Jurkat, Clone E6-1 (cell line): ENCODE results near the gene UBFD1. TPM values are rescaled to one million over a fixed set of nuclear protein-coding genes. Genes with fewer than 3 reads are reported as not detected.
"Not testable (repeated sequence)": the region's sequence is repeated elsewhere in the genome, so short reads cannot be mapped to it uniquely, and the experiment has no call there.

Experiments
- DNase-seq: peaks from one replicate; pipeline ENCODE4 v3.0.0-alpha.2; 2011; ENCODE audit warnings: low read depth, low spot score
- H3K4me3 ChIP-seq: 2 replicates; pipeline ENCODE4 v1.5.1; 2011; ENCODE audit warnings: mild to moderate bottlenecking, low read length, control low read depth, moderate library complexity
- polyA plus RNA-seq: library from polyadenylated mRNA; unstranded; fragments of >200 nt; gene quantifications from one replicate; pipeline ENCODE4 v1.2.1, GENCODE V29; 2012; ENCODE audit warnings: missing spikeins; ENCODE audit not compliant: insufficient read length, insufficient read depth

UBFD1 gene, protein sequence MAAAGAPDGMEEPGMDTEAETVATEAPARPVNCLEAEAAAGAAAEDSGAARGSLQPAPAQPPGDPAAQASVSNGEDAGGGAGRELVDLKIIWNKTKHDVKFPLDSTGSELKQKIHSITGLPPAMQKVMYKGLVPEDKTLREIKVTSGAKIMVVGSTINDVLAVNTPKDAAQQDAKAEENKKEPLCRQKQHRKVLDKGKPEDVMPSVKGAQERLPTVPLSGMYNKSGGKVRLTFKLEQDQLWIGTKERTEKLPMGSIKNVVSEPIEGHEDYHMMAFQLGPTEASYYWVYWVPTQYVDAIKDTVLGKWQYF
- polyA plus RNA-seq = 30.1 TPM

DNA sequence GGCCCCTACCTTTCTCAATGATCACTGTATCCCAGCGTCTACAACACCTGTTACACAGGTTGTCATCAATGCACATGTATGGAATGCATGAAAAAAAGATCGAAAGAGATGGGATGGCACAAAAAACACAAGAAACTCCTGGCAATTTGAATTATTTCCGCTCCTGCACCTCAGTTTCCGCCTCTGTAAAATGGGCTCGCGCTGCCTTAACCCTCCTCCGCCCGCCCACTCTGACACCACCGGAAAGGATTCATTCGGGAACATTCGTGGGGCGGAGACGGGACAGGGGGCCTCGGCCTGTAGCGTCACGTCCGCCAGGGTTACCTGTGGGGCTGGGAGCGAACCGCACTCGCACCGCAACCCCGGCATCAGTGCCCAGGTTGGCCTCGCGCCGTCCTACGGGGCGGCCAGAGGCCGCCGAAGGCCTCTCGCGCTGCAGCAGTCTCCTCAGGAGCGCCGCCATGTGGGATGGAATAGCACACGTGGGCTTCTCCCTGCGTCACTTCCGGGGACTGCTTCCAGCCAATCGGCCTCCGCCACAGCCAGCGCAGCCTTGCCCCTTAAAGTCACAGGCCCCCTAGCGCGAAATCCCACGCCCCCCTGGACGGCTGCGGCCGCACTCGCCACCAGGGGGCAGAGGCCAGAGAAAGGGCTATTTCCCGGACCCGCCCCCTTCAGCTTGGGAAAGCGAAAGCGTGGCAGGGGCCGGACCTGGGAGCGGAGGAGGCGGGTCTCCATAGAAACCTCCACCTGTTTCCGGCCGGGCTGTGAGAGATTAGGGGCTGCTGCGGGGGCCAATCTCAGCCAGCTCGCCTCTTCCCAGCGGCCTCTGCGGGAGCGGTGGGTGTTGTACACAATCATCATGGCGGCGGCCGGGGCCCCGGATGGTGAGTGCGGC, at the start of gene UBFD1, which contains the start of gene EARS2:
Gene UBFD1 (plus strand): TSS at position 847 of the 898 bp plus-strand sequence. CDS start 16 bp downstream, at position 863.
Gene EARS2 (minus strand): TSS at position 470 of the 898 bp plus-strand sequence. CDS start 7 bp downstream, at position 463.
- peak; percentile 97 for DNase-seq

DNA sequence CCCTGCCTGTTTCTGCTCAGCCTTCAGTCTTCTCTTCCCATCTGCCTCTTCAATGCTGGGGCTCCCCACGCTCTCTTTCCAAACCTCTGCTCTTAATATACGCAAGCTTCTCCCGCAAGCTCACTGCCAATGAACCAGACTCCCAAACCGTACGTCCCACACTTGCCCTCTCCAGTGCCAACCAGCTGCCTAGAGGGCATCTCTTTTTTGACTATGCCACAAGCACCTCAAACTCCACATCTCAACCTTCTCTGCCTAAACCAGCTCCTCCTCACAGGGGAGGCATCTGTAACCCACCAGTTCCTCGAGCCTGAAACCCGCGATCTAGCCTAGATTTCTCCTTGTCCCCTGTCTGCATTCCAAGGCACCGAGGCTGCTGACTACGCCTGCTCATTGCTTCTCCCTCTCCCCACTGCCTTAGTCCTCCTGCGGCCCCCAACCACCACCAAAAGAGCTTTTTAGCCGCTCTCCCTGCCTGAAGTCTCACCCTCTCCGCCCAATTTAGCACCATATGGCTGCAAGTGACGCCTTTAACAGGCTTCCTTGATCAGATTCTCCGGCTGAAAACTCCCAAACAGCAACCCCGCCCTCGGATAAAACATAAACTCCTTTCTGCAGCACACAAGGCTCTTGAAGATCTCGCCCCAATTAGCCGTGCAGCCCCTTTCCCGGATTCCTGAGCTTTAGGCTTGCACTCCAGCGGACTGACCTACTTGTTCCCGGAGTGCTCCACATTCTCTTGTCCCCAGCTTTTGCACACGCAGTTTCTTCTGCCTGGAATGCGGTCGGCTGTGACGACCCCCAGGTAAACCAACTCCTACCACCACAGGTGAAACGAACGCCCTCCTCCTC, 48.7 kb upstream of the UBFD1 start:
- no peak for DNase-seq
- peak overlapping the region; percentile 53; the same call in 1 of the 2 replicates for H3K4me3 ChIP-seq

More for the DNA sequence above, at the start of gene UBFD1, which contains the start of gene EARS2:
- peak within 1 kb of the TSS; percentile 91 for H3K4me3 ChIP-seq

DNA sequence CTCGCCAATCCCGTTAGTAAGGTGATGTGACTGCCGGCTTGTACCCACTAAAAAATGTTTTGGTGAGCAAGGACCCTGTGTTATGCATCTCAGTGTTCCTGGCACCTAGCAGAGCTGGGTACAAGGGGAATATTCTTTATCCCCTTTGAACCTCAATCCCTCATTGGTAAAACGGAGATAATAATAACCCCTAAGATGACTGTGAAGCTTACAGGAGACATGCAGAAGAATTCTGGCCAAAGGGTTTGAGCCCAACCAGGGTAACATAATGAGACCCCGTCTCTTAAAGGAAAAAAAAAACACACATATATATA, 48.1 kb upstream of the UBFD1 start:
- H3K4me3 ChIP-seq = peak overlapping the region; percentile 53
- DNase-seq = no peak

DNA sequence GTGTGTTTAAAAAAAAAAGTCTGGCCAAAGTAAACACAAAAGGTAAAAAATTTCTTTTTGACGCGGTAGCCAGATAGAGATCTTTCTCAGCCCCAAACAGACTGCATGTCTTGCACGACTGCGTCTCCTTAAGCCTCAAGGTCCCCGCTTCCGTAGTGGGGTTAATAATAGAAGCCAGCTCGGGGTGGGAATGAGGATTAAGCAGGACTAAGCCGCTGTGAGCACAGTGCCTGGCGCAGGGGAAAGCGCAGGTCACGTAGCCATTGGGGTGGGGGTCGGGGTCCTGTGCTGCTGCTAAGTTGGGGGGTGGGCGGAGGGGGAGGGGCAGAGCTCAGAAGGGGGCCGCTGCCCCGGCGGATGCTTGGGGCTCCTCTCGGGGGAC, 47.8 kb upstream of the UBFD1 start:
- H3K4me3 ChIP-seq = peak overlapping the region; percentile 53
- DNase-seq = no peak

DNA sequence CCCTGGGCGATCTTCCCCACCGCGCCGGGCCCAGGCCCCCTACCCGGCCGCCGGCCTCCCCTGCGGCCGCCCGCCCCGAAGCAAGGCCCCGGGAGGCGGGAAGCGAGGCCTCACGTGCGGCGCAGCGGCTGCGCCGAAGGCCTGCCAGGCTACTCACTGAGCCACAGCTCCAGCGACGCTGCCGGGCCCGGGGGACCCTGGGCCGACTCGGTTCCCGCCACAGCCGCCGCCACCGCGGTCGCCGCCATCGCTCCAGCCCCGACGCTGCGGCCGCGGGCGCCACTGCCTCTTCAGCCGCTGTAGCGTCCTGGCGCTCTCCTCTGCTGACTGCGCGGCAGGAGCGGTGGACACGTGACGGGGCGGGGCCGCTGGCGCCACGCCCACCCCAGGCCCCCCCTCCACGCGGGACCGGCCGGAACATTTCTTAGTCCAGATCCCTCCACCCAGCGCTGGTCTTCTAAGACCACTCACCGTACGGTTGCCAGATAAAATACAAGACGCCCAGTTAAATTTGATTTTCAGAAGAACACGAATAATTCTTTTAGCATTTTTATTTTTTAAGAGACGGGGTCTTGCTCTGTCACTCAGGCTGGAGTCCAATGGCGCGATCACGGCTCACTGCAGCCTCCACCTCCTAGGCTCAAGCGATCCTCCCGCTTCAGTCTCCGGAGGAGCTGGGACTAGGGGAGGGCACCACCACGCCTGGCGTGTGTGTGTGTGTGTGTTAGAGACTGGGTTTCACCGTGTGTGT, 47.2 kb upstream of the UBFD1 start, which contains the start of gene GGA2:
Gene GGA2 (minus strand): TSS at position 331 of the 751 bp plus-strand sequence. CDS start 83 bp downstream, at position 248.
- DNase-seq = peak; percentile 22
- peak within 1 kb of the TSS; percentile 53 for H3K4me3 ChIP-seq

DNA sequence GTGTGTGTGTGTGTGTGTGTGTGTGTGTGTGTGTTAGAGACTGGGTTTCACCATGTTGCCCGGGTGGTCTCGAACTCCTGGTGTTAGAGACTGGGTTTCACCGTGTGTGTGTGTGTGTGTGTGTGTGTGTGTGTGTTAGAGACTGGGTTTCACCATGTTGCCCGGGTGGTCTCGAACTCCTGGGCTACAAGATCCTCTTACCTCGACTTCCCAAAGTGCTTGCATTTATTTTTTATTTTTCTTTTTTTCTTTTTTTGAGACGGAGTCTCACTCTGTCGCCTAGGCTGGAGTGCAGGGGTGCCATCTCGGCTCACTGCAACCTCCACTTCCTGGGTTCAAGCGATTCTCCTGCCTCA, 46.6 kb upstream of the UBFD1 start:
- H3K4me3 ChIP-seq, DNase-seq: not testable (repeated sequence)

DNA sequence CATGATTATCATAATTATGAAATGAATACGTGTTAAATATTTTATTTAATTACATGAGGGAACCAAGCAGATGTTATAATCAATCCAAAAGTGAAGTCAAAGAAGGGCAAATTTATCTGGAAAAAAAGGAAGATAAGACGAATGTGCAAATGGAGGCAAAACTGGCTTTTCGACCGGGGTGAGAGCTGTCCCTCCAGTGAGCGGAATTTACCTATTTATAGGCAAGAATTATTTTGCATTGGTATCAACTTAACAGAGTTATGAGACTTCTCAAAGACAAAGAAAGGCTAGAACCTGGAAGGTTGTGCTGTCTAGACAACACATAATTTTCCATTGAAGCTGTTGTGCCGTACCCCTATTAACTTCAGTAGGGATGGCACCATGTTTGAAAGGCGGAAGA, 45.8 kb upstream of the UBFD1 start:
- no peak for DNase-seq
- no peak overlapping the region for H3K4me3 ChIP-seq

DNA sequence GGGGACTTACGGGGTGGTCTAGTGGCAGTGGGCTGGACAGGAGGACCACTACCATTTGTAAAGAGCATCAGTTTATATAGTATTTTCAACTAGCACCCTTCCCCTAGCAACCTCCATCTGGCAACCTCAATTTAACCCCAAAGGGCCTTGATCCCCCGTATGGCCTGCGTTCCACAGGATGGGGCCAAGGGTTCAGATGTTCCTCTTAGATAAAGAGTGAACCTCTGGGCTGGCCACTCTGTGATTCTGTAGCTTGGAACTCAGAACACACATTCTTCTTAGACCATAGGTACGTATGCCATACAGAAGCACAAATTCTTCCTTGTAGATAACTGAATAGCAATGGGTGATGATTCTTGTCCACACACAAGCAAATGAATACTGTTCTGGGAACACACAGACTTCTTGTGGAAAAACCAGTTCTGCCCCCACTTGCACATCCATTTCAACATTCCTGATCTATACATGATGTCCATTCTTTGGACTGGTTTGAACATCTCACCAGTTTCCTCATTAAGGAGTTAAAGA, 45.3 kb upstream of the UBFD1 start:
- no peak overlapping the region for H3K4me3 ChIP-seq
- no peak for DNase-seq

DNA sequence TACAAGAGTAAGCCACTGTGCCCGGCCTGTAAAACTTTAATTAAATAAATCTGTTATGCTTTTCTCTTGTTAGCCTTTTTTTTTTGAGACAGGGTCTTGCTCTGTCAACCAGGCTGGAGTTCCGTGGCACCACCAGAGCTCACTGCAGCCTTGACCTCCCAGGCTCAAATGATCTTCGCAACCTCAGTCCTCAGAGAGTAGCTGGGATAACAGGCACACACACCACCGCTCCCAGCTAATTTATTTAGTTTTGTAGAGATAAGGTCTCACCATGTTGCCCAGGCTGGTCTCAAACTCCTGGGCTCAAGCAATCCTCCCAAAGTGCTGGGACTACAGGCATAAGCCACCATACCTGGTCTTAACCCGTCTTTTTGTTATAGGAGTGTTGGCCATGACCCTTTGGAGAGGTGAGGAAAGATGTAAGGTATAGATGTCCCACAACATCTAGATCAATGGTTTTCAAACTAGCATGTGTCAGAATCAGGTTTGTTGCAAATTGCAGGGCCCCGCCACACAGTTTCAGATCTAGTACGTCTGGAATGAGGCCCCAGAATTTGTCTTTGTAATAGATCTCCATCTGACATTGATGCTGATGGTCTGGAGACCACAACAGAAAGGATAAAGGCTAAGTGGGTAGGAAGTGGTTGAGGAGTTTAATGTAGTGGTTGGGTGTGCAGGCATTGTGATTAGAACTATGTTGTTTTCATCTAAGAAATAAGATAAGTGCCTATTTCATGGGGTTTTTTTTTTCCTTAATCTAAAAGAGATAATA, 43.0 kb upstream of the UBFD1 start:
- H3K4me3 ChIP-seq = no peak overlapping the region
- peak; percentile 94 for DNase-seq

DNA sequence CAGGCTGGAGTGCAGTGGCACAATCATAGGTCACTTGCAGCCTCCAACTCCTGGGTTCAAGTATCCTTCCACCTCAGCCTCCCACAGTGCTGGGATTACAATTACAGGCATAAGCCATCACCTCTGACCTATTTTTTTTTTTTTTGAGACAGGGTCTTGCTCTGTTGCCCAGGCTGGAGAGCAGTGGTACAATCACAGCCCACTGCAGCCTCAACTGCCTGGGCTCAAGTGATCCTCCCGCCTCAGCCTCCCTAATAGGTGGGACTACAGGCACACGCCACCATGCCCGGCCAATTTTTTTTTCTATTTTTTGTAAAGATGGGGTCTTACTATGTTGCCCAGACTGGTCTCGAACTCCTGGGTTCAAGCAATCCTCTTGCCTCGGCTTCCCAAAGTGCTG, 41.6 kb upstream of the UBFD1 start:
- DNase-seq = no peak
- H3K4me3 ChIP-seq = no peak overlapping the region

DNA sequence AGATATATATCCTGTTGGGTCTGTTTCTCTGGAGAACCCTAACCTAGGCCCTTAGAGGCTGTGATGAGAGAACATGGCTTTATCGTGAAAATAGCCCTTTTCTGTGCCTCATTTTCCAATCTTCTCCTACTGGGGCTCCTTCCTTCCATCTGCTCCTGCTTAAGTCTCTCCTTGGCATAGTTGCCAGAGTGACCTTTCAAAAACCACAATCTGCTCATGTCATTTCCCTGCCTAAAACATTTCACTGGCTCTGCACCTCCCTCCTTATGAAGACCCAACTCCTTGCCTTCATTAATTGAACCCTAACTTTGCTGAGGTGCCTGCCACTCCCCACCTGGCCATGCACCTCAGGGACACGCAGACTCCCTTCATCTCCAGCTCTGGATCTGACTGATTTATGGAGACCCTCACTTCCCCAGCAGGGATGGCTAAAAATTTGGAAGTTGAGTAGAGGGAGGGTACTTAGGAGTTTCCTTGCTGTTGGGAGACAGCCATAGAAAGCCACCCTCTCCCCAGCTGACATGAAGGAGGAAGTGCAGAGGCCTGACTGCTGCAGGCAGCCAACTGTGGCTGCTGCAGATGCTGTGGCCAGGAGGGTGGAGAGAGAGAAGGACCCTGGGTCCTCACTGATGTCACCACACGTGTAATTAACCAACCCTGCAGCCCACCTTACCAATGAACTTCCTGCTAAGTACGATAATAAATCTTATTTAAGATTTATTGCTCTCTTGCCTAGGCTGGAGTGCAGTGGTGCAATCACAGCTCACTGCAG, 41.0 kb upstream of the UBFD1 start:
- DNase-seq = no peak

DNA sequence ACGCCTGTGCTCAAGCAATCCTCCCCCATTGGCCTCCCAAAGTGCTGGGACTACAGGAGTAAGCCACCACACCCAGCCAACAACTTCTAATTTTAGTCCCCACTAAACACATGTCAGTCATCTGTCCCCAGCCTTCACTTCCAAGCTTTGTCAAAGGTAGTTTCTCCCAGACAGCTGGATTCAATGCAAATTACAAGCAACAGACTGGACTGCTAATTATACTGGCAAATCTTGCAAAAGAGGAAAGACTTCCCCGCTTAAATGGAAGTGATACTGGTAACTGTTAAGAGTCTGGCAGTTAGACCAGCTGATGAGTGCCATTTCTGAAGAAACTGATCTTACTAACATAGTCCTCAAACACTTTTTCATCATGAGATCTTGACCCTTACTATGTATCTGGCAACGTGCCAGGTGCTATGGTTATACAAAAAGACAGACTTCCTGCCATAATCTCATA, 39.1 kb upstream of the UBFD1 start:
- DNase-seq = no peak
- no peak overlapping the region for H3K4me3 ChIP-seq

More for the DNA sequence above, 41.0 kb upstream of the UBFD1 start:
- H3K4me3 ChIP-seq = no peak overlapping the region

DNA sequence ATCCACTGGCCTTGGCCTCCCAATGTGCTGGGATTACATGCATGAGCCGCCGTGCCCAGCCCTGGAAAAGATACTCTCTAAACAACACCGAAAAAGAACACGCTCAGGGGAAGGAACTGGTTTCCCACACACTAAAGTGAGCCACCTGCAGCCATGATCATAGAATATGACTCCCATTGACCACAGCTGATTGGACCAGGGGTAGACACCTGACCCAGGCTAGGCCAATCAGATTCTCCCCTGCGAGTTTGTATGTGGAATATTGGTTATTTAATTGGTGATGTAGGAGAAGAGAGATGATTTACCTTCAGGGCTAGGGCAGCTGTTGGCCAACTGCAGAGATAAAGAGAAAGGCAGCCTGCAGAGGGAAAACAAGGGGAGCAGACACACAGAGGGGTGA, 38.2 kb upstream of the UBFD1 start:
- DNase-seq = peak; percentile 12
- no peak overlapping the region for H3K4me3 ChIP-seq

DNA sequence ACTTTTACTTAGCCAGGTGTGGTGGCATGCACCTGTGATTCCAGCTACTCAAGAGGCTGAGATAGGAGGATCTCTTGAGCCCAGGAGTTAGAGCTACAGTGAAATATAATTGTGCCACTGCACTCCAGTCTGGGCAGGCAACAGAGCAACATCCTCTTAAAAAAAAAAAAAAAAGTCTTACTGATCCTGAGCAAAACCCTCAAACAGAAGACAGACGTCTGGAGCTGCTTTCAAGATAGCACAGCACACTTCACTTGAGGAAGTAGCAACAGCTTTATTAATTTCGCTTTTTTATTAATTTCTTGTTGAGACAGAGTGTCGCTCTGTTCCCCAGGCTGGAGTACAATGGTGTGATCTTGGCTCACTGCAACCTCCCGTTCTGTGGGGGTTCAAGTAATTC, 37.0 kb upstream of the UBFD1 start:
- H3K4me3 ChIP-seq = no peak overlapping the region
- no peak for DNase-seq

DNA sequence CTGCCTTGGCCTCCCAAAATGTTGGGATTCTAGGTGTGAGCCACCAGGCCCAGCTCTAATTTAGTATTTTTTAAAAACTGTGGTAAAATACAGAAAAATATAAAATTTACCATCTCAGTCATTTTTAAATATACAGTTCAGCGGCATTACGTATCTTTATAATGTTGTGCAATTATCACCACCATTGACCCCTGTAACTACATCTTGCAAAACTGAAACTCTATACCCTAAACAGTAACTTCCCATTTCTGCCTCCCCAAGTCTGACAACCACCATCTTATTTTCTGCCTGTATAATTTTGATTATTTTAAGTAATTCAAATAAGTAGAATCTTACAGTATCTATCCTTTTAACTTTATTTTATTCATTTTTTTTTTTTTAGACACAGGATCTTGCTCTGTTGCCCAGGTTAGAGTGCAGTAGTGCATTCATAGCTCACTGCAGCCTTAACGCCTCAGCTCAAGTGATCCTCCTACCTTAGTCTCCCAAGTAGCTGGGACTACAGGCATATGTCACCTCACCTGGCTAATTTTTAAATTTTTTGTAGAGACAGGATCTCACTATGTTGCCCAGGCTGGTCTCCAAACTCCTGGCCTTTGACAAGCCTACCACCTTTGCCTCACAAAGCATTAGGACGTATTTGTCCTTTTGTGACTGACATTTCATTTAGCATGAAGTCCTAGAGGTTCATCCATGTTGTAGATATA, 36.3 kb upstream of the UBFD1 start:
- no peak overlapping the region for H3K4me3 ChIP-seq
- no peak for DNase-seq

DNA sequence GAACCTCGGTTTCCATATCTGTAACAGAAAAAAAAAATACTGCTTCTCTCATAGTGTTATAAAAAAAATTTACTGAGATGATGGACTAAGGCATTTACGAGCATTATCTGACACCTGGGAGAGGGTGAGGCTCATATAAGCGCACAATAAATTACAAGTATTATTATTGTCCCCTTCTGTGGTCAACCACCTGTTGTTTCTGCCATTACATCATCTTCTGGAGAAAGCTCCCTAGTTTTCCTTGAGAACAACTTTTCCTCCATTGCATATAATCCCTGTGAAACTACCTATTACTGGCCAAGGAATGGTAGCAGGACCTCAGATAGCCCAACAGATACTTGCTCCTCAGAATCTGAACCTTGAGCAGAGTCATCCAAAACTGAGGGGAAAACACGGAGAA, 35.6 kb upstream of the UBFD1 start:
- DNase-seq = no peak
- no peak overlapping the region for H3K4me3 ChIP-seq
